Measurements from ENCODE around the gene GNB1.

Gene GNB1

DNA sequence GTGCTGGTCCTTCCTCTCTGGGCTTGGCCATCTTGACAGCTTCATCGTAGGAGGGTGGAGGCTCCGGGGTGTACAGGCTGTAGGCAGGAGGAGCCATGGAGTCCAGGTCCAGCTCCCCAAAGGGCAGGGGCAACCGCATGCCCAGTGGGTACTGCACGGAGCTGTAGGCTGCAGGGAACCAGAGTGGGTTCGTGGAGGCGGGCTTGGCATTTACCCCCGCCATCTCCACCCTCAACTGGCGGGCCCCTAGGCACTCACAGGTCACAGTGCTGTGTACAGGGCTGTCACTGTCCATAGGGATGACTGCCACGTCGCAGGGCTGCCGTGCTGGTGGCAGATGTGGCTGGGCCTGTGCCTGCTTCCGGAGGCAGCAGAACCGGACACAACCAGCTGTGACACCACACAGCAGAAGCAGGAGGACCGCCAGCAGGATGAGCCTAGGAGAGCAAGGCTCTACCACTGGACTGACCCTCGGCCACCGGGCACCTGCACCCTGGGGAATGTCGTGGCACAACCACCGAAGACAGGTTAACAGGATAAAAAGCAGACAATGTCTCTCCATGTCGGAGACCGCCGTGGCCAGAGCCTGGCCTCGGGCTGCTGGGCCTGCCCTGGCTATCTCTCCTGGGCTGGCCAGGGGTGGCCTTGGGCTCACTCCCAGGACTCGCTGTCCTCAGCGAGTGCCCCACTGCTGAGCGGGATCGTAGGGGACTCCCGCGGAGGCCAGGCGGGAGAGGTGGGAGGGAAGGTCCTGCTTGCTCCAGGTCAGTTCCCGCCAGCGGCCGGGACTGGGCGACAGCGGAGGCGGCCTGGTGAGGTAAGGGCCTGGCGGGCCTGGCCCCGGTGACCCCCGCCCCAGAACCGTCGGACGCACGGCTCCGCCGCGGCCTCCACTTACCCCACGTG, 27.4 kb upstream of the GNB1 start:
- TF ChIP-seq, protein P1, sequence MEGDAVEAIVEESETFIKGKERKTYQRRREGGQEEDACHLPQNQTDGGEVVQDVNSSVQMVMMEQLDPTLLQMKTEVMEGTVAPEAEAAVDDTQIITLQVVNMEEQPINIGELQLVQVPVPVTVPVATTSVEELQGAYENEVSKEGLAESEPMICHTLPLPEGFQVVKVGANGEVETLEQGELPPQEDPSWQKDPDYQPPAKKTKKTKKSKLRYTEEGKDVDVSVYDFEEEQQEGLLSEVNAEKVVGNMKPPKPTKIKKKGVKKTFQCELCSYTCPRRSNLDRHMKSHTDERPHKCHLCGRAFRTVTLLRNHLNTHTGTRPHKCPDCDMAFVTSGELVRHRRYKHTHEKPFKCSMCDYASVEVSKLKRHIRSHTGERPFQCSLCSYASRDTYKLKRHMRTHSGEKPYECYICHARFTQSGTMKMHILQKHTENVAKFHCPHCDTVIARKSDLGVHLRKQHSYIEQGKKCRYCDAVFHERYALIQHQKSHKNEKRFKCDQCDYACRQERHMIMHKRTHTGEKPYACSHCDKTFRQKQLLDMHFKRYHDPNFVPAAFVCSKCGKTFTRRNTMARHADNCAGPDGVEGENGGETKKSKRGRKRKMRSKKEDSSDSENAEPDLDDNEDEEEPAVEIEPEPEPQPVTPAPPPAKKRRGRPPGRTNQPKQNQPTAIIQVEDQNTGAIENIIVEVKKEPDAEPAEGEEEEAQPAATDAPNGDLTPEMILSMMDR (IDR thresholded peaks at IDR 0.05; ENCODE audit: low read depth, low read length) = no peak
- no peak for DNase-seq (ENCODE audit: extremely low read depth, low read depth)

DNA sequence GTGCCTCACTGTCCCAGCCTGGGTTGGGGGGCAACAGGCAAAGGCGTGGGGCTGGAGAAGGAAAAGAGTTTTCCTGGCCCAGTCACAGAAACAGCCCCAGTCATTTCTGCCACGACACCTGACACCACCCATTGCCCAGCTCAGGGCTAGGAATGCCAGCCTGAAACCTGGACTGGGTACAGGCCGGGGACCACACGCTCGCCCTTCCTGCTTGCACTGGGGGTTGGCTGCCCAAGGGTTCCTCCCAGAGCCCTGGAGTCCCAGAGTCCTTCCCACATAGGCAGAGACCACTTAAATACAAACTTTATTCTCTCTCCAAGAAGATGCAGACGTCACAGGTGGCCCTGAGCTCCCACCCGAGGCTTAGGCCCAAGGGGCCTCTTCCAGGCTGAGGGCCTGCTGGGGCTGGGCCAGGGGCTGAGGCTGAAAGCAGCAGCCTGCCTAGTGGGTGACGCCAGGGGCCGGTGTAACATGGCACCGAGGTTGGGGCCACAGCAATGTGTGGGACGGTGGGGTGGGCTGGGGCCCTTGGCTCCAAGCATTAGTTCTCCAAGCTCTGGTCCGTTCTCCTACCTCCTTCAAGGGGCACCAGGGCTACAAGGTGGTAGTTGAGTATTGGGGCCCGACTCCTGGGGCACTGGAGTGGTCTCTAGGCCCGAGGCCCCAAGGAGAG, 26.6 kb upstream of the GNB1 start:
- TF ChIP-seq, protein P1 (IDR thresholded peaks at IDR 0.05; ENCODE audit: low read depth, low read length) = no peak
- DNase-seq (ENCODE audit: extremely low read depth, low read depth) = no peak

DNA sequence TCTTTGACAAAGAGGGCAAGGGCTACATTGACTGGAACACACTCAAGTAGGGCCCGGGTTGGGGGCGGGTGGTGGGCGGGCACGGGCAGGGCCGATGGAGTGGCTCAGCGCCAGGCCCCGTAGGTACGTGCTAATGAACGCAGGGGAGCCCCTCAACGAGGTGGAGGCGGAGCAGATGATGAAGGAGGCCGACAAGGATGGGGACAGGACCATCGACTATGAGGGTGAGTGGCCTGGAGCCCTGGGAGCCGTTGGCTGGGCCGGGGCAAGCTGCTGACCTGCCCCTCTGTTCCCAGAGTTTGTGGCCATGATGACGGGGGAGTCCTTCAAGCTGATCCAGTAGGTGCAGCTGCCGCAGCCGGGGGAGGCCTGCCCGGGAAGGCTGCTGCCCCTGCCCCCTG, 26.0 kb upstream of the GNB1 start:
- no peak for DNase-seq (ENCODE audit: extremely low read depth, low read depth)
- TF ChIP-seq, protein P1 (IDR thresholded peaks at IDR 0.05; ENCODE audit: low read depth, low read length) = no peak

DNA sequence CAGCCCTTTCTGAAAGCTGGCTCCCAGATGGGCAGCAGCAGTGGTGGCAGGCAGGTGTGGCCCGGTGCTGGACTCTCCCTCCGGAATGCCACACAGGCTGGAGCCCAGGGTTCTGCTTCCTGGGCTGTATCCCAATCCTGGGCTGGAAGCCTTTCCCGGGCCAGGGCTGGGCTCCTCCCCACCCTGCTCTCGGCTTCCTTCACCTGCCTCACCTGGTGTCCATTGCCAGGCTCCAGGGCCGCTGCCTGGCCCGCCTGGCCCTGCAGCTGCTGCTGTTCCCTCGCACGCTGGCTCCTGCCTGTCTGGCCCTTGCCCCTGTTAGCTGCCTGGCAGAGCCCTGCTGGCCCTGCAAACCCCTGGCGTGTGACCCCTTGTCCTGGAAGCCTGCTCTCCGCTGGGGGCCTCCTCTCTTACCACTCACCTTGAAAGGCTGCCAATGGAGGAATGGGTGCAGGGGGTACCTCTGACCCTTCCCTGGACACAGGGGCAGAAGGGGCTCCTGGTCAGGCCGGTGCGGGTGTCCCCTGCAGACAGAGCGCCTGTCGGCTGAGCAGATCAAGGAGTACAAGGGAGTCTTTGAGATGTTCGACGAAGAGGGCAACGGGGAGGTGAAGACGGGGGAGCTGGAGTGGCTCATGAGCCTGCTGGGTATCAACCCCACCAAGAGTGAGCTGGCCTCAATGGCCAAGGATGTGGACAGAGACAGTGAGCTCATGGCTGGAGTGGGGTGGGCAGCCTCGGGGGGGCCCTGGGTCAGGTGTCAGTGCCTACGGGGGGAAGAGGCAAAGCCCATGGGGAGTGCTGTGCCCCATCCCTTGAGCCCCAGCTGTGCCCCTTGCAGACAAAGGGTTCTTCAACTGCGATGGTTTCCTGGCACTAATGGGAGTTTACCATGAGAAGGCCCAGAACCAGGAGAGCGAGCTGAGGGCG, 25.3 kb upstream of the GNB1 start:
- TF ChIP-seq, protein P1 (IDR thresholded peaks at IDR 0.05; ENCODE audit: low read depth, low read length) = no peak
- no peak for DNase-seq (ENCODE audit: extremely low read depth, low read depth)

DNA sequence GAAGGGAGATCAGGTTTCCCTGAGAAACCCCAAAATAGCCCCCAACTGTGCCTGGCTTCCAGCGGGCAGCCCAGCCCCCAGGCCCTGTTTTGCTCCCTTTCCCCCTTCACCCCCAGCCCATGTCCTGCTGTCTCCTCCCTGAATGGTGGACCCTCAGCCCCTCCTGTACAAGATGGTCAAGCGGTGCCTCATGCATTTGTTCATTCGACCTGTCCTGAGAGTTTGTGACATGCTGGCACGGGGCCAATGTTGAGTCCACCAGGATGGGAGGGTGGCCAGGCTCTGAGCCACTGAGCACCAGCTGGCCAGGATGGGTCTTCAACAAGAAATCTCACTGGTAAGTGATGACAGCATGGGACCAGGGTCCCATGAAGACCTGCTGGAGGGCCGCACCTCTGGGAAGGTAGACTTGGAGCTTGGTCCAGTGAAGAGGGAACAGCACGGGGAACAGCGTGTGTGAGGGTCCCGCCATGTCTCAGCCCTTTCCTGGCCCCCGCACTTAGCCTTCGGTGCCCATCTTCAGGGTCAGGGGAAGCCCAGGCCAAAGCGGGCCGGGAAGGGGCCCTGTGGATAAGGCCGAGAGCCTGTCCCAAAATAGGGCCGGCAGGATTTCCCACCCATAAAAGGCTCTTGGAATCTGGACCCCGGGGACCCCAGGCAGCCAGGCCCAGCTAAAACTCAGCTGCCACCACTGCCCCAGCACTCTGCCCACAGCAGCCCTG, 24.2 kb upstream of the GNB1 start, which contains the start of gene CALML6:
Gene CALML6, plus strand, starts transcription at position 290 of the 722 bp plus-strand sequence. Its CDS starts 21 bp downstream, at position 311.
- no peak for DNase-seq (ENCODE audit: extremely low read depth, low read depth)
- TF ChIP-seq, protein P1 (IDR thresholded peaks at IDR 0.05; ENCODE audit: low read depth, low read length) = no peak

DNA sequence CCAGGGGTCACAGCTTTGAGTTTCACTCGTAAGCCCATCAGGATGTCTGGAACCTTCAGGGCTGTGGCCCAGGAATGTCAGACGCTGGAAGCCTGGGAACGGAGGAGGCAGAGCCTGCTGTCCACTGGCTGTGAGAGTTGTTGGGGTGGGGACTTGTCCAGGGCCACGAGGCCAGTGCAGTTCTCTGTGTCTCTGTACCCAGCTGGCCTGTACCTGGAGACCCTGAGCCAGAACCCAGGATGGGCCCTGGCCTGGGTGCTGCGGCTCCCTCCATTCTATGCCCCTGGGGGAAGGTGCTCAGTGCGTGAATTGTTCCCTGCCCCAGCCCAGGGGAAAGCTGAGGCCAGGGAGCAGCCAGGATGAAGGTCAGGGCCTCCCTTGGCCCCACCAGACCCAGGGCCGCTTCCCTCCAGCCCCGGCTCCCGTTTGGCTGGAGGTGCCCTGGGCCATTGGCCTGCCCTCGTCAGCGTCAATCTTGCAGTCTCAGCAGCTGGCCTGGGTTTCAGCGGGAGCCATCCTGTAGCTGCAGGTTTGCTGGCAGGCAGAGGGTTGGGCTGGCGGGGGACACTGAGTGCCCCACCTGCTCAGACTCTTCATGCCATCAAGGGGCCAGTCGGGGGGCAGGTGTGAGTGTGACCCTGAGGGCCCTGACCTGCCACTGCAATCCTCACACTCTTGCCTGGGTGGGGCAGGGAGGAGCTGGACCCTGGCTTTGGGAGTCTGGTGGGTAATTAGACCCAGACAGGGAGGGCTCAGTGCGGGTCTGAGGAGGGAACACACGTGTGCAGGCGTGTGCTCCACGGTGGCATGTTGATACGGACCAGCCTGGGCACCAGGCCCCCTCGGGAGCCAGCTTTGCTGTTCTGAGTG, 23.4 kb upstream of the GNB1 start:
- TF ChIP-seq, protein P1 (IDR thresholded peaks at IDR 0.05; ENCODE audit: low read depth, low read length) = no peak

More for the DNA sequence above, 23.4 kb upstream of the GNB1 start:
- DNase-seq (ENCODE audit: extremely low read depth, low read depth) = no peak
